NCI-H1092 treated with DMSO at 0.1 percent for 48 hours (cell line): ENCODE measurements around the gene PUS3.
A peak's percentile ranks its signal among the peaks of the same experiment; 100 is the strongest.

Source experiments
- DNase-seq: peaks from one replicate; lab custom pipeline; 2025; lab: John Stamatoyannopoulos, UW

Gene PUS3

GRCh38 chr11:125902927-125903710 lies at the start of gene PUS3:
TSS of gene PUS3 (minus strand) at chr11:125903206. CDS start at chr11:125896284, 6,922 bp downstream.
- DNase-seq, result peak; percentile 96

- no peak for DNase-seq
These were observed 49.6 kb upstream of the PUS3 start for GRCh38 chr11:125952559-125952958.

GRCh38 chr11:125951731-125952130 lies 48.7 kb upstream of the PUS3 start:
- DNase-seq, result no peak

- DNase-seq, result no peak
These were observed 48.0 kb upstream of the PUS3 start for GRCh38 chr11:125950696-125951651.

- DNase-seq, result no peak
These were observed 47.1 kb upstream of the PUS3 start for GRCh38 chr11:125950178-125950490.

- no peak for DNase-seq
These were observed 46.5 kb upstream of the PUS3 start for GRCh38 chr11:125949271-125950177.

GRCh38 chr11:125948278-125949051 lies 45.5 kb upstream of the PUS3 start:
- no peak for DNase-seq

GRCh38 chr11:125947419-125948277 lies 44.6 kb upstream of the PUS3 start:
- no peak for DNase-seq

- DNase-seq, result no peak
These were observed 43.9 kb upstream of the PUS3 start for GRCh38 chr11:125946712-125947418.

GRCh38 chr11:125945797-125946520 lies 43.0 kb upstream of the PUS3 start, which contains the start of gene VSIG10L2:
TSS of gene VSIG10L2 (plus strand) at chr11:125946044. CDS start at chr11:125946056, 12 bp downstream.
- no peak for DNase-seq

GRCh38 chr11:125945011-125945796 lies 42.2 kb upstream of the PUS3 start:
- DNase-seq, result no peak

GRCh38 chr11:125944350-125945010 lies 41.5 kb upstream of the PUS3 start:
- no peak for DNase-seq

- DNase-seq, result no peak
These were observed 40.8 kb upstream of the PUS3 start for GRCh38 chr11:125943661-125944349.

GRCh38 chr11:125942771-125943428 lies 39.9 kb upstream of the PUS3 start:
- no peak for DNase-seq

- DNase-seq, result peak; percentile 73
These were observed 38.9 kb upstream of the PUS3 start for GRCh38 chr11:125941619-125942611.
